H1 (cell line): ENCODE measurements around the gene CD4. TPM values are rescaled to one million over a fixed set of nuclear protein-coding genes. Genes with fewer than 3 reads are reported as not detected.

Experiments
- CTCF ChIA-PET: fragments of 300-600 bp; sonication (Branson Sonifier 250); formaldehyde crosslinking; loops from one replicate; lab custom pipeline; 2021; ENCODE audit not compliant: partially characterized antibody; lab: Charles Lee
- POLR2A ChIA-PET: fragments of 300-600 bp; sonication (Branson Sonifier 250); formaldehyde crosslinking; loops from one replicate; lab custom pipeline; 2021; ENCODE audit warnings: inconsistent platforms; ENCODE audit not compliant: partially characterized antibody; lab: Charles Lee
- DNase-seq, 2 experiments: peaks; one replicate each; pipeline versions ENCODE4 v3.0.0 to v3.0.0-alpha.2; 2010 to 2022; ENCODE audit warnings: low spot score in 2 of 2, low read depth in 1 of 2, mixed read lengths in 1 of 2
- FAIRE-seq: peaks from 2 replicates; lab custom pipeline; 2011; peaks lifted over from hg19 to GRCh38; lab: Jason Lieb, UNC
- H2AFZ ChIP-seq: 2 replicates; pipeline ENCODE4 v1.8.1; 2012; ENCODE audit warnings: low read length, inconsistent platforms
- H2AK5ac ChIP-seq: 2 replicates; pipeline ENCODE4 v1.6.1; 2013; ENCODE audit warnings: low read depth, low read length
- H2BK120ac ChIP-seq: replicated peaks from 2 replicates; pipeline ENCODE3; 2013; ENCODE audit warnings: low read depth, low read length, inconsistent platforms
- H2BK12ac ChIP-seq: 2 replicates; pipeline ENCODE4 v1.6.1; 2013; ENCODE audit warnings: low read depth, low read length
- H2BK15ac ChIP-seq: 2 replicates; pipeline ENCODE4 v1.6.1; 2013; ENCODE audit warnings: low read length
- H2BK20ac ChIP-seq: 2 replicates; pipeline ENCODE4 v1.6.1; 2013; ENCODE audit warnings: low read length
- H2BK5ac ChIP-seq: 2 replicates; pipeline ENCODE4 v1.6.1; 2013; ENCODE audit warnings: low read depth, low read length
- H3K14ac ChIP-seq: 2 replicates; pipeline ENCODE4 v1.6.1; 2013; ENCODE audit warnings: inconsistent platforms; ENCODE audit not compliant: insufficient read length
- H3K18ac ChIP-seq: 2 replicates; pipeline ENCODE4 v1.6.1; 2013; ENCODE audit warnings: low read length; ENCODE audit errors: extremely low read depth
- H3K23ac ChIP-seq: 2 replicates; pipeline ENCODE4 v1.6.1; 2013; ENCODE audit warnings: inconsistent platforms; ENCODE audit not compliant: insufficient read length
- H3K23me2 ChIP-seq: 2 replicates; pipeline ENCODE4 v1.6.1; 2013; ENCODE audit warnings: low read depth, low read length
- H3K27ac ChIP-seq: 2 replicates; pipeline ENCODE4 v1.6.1; 2011; ENCODE audit warnings: low read depth, low read length, inconsistent platforms
- H3K27me3 ChIP-seq, 4 experiments: replicated peaks in 1 of 4; 1 replicate in 1 of 4; 2 replicates in 3 of 4; pipeline versions ENCODE4 v1.6.1 to v1.8.1; 2011 to 2013; ENCODE audit warnings: low read length in 3 of 4, mild to moderate bottlenecking in 3 of 4, inconsistent platforms in 2 of 4, mixed read lengths in 2 of 4, moderate library complexity in 1 of 4; ENCODE audit not compliant: control insufficient read depth in 3 of 4, insufficient read depth in 3 of 4; ENCODE audit errors: extremely low read depth in 1 of 4
- H3K36me3 ChIP-seq, 4 experiments: 2 replicates each; pipeline versions ENCODE4 v1.6.1 to v1.8.1; 2011 to 2013; ENCODE audit warnings: mild to moderate bottlenecking in 4 of 4, low read length in 3 of 4, moderate library complexity in 2 of 4, control low read depth in 1 of 4, inconsistent platforms in 1 of 4; ENCODE audit not compliant: insufficient read depth in 4 of 4, control insufficient read depth in 2 of 4
- H3K4ac ChIP-seq: replicated peaks from 2 replicates; pipeline ENCODE3; 2013; ENCODE audit warnings: low read length, low read depth, mixed read lengths, inconsistent platforms; ENCODE audit not compliant: insufficient read length
- H3K4me1 ChIP-seq, 4 experiments: replicated peaks in 1 of 4; 1 replicate in 1 of 4; 2 replicates in 3 of 4; pipeline versions ENCODE4 v1.6.1 to v1.8.1; 2011 to 2013; ENCODE audit warnings: low read length in 3 of 4, inconsistent platforms in 2 of 4, mixed read lengths in 1 of 4; ENCODE audit not compliant: insufficient read depth in 4 of 4, control insufficient read depth in 3 of 4
- H3K4me2 ChIP-seq, 2 experiments: 2 replicates each; pipeline versions ENCODE4 v1.6.1 to v1.8.1; 2011 to 2013; ENCODE audit warnings: low read depth in 2 of 2, low read length in 2 of 2, control low read depth in 1 of 2, inconsistent platforms in 1 of 2, mild to moderate bottlenecking in 1 of 2; ENCODE audit not compliant: insufficient read depth in 1 of 2
- H3K4me3 ChIP-seq, 4 experiments: fragments of 200-600, 300-600 bp in 1 of 4; sonication (generic), shearing (Covaris generic), sonication (Bioruptor Twin) in 1 of 4; 2 replicates each; pipeline versions ENCODE4 v1.5.1 to v1.8.1; 2011 to 2016; ENCODE audit warnings: low read length in 4 of 4, low read depth in 3 of 4, control low read depth in 2 of 4, inconsistent platforms in 2 of 4, mild to moderate bottlenecking in 2 of 4, mixed read lengths in 1 of 4, moderate library complexity in 1 of 4; ENCODE audit not compliant: insufficient read depth in 2 of 4; ENCODE audit errors: extremely low read depth in 1 of 4
- H3K56ac ChIP-seq: replicated peaks from 2 replicates; pipeline ENCODE3; 2013; ENCODE audit warnings: low read depth, mild to moderate bottlenecking, mixed read lengths, low read length, inconsistent platforms; ENCODE audit not compliant: insufficient read length
- H3K79me1 ChIP-seq: 2 replicates; pipeline ENCODE4 v1.6.1; 2013; ENCODE audit warnings: low read depth, low read length, control low read depth
- H3K79me2 ChIP-seq, 2 experiments: 2 replicates each; pipeline versions ENCODE4 v1.6.1 to v1.8.1; 2012 to 2013; ENCODE audit warnings: low read length in 2 of 2, mild to moderate bottlenecking in 2 of 2, inconsistent platforms in 1 of 2; ENCODE audit not compliant: insufficient read depth in 2 of 2, control insufficient read depth in 1 of 2
- H3K9ac ChIP-seq, 4 experiments: replicated peaks in 1 of 4; 1 replicate in 1 of 4; 2 replicates in 3 of 4; pipeline versions ENCODE4 v1.6.1 to v1.8.1; 2011 to 2013; ENCODE audit warnings: low read depth in 3 of 4, low read length in 3 of 4, control low read depth in 2 of 4, mild to moderate bottlenecking in 2 of 4, moderate library complexity in 2 of 4, inconsistent platforms in 1 of 4; ENCODE audit errors: extremely low read depth in 1 of 4
- H3K9me3 ChIP-seq, 2 experiments: 2 replicates each; pipeline versions ENCODE4 v1.6.1 to v1.8.1; 2012 to 2013; ENCODE audit warnings: mild to moderate bottlenecking in 2 of 2, moderate library complexity in 2 of 2, control low read depth in 1 of 2, inconsistent platforms in 1 of 2, low read depth in 1 of 2, low read length in 1 of 2, mixed read lengths in 1 of 2; ENCODE audit not compliant: insufficient read depth in 2 of 2
- H4K20me1 ChIP-seq, 2 experiments: replicated peaks in 1 of 2; 2 replicates each; pipeline versions ENCODE3 to v1.8.1; 2011 to 2013; ENCODE audit warnings: inconsistent platforms in 2 of 2, low read length in 2 of 2, mild to moderate bottlenecking in 1 of 2; ENCODE audit not compliant: insufficient read depth in 2 of 2, control insufficient read depth in 1 of 2
- H4K5ac ChIP-seq: 2 replicates; pipeline ENCODE4 v1.6.1; 2013; ENCODE audit warnings: low read length, low read depth, mixed read lengths, inconsistent platforms; ENCODE audit not compliant: insufficient read length
- H4K8ac ChIP-seq: 2 replicates; pipeline ENCODE4 v1.8.0; 2013; ENCODE audit warnings: mild to moderate bottlenecking, moderate library complexity, low read length, inconsistent platforms; ENCODE audit not compliant: insufficient read depth; ENCODE audit errors: extremely low read depth
- H4K91ac ChIP-seq: replicated peaks from 2 replicates; pipeline ENCODE3; 2013; ENCODE audit warnings: low read length, mixed read lengths, inconsistent platforms; ENCODE audit not compliant: insufficient read length
- ATF3 ChIP-seq: IDR thresholded peaks from 2 replicates; pipeline ENCODE4 v1.6.1; 2011; ENCODE audit warnings: low read depth, mild to moderate bottlenecking, low read length; ENCODE audit not compliant: insufficient read depth
- BCL11A ChIP-seq, 2 experiments: IDR thresholded peaks; one replicate each; pipeline ENCODE4 v1.6.1; 2011; ENCODE audit warnings: low read depth in 2 of 2, low read length in 2 of 2, mild to moderate bottlenecking in 2 of 2
- BRCA1 ChIP-seq: IDR thresholded peaks from 2 replicates; pipeline ENCODE4 v1.6.1; 2012; ENCODE audit warnings: low read depth, low read length, improper control_type of control experiment
- FOSL1 ChIP-seq: IDR thresholded peaks from 2 replicates; pipeline ENCODE4 v1.6.1; 2011; ENCODE audit warnings: mild to moderate bottlenecking, low read depth, low read length, moderate library complexity; ENCODE audit not compliant: insufficient read depth
- HDAC2 ChIP-seq, 2 experiments: fragments of 300-600 bp in 1 of 2; sonication (generic) in 1 of 2; IDR thresholded peaks; 2 replicates each; pipeline ENCODE4 v1.6.1; 2011 to 2012; ENCODE audit warnings: low read depth in 2 of 2, low read length in 2 of 2, mild to moderate bottlenecking in 2 of 2, moderate library complexity in 2 of 2, borderline replicate concordance in 1 of 2, inconsistent platforms in 1 of 2
- PHF8 ChIP-seq: fragments of 200-600 bp; sonication (generic); conservative IDR thresholded peaks from 2 replicates; pipeline ENCODE4 v1.7.1; 2012; ENCODE audit warnings: low read depth, mild to moderate bottlenecking, inconsistent platforms, low read length, moderate library complexity
- POU5F1 ChIP-seq: IDR thresholded peaks from 2 replicates; pipeline ENCODE4 v1.6.1; 2011; ENCODE audit warnings: low read depth, mild to moderate bottlenecking, low read length, moderate library complexity
- RFX5 ChIP-seq: IDR thresholded peaks from 2 replicates; pipeline ENCODE4 v1.6.1; 2011; ENCODE audit warnings: low read depth, low read length, improper control_type of control experiment, borderline replicate concordance
- SP1 ChIP-seq: IDR thresholded peaks from 2 replicates; pipeline ENCODE4 v1.6.1; 2011; ENCODE audit warnings: low read depth, low read length
- SP2 ChIP-seq: IDR thresholded peaks from 2 replicates; pipeline ENCODE4 v1.6.1; 2012; ENCODE audit warnings: mild to moderate bottlenecking, low read length, inconsistent platforms
- SRF ChIP-seq: IDR thresholded peaks from 2 replicates; pipeline ENCODE4 v1.6.1; 2011; ENCODE audit warnings: mild to moderate bottlenecking, low read depth, low read length, moderate library complexity
- SUZ12 ChIP-seq: fragments of 200-600 bp; sonication (generic); IDR thresholded peaks from 2 replicates; pipeline ENCODE4 v1.6.1; 2012; ENCODE audit warnings: mild to moderate bottlenecking, inconsistent platforms, low read length, moderate library complexity, mixed read lengths
- TBP ChIP-seq: IDR thresholded peaks from 2 replicates; pipeline ENCODE4 v1.6.1; 2011; ENCODE audit warnings: low read depth, low read length, improper control_type of control experiment
- WGBS, 2 experiments: shearing (Covaris generic) in 1 of 2; methylation state at CpG; one replicate each; pipeline versions ENCODE4 v1.1.6 to v1.1.7; 2013 to 2015; ENCODE audit warnings: low lambda C conversion rate in 2 of 2, mixed read lengths in 2 of 2, inconsistent platforms in 1 of 2, low coverage in 1 of 2, missing lambda C conversion rate in 1 of 2; ENCODE audit not compliant: insufficient replicate concordance in 2 of 2, insufficient coverage in 1 of 2, insufficient read length in 1 of 2; ENCODE audit errors: extremely low coverage in 1 of 2, missing lambda C conversion rate in 1 of 2; 5-methylcytosine and 5-hydroxymethylcytosine counted together
- polyA plus RNA-seq, 7 experiments: library from polyadenylated mRNA; depleted of rRNA in 3 of 7; stranded (reverse) in 5 of 7; unstranded in 2 of 7; fragments of >200 nt in 5 of 7; fragments of 200-250 nt in 2 of 7; gene quantifications; 1 replicate in 5 of 7; 2 replicates in 1 of 7; 4 replicates in 1 of 7; pipeline versions ENCODE4 v1.2.1 to v1.2.3, GENCODE V29; 2011 to 2013; ENCODE audit warnings: missing spikeins in 2 of 7, mixed read lengths in 2 of 7
- total RNA-seq: library from RNA; stranded (reverse); fragmentation: NEBNext Ultra II Directional; extraction: Animal tissue kit (Norgen Biotek cat#: 25700); gene quantifications from 2 replicates; pipeline ENCODE4 v1.2.1, GENCODE V29; 2021

CD4 gene
- total and polyA plus RNA-seq, 2 of the 8 experiments (the other 6 are each of a cell fraction or from before 2014, with no cell fraction given), result 3.4 to 5.1 TPM

- H3K9ac ChIP-seq, result no peak overlapping the region
- H4K5ac ChIP-seq, result no peak overlapping the region
- peaks cover 0 to 27% (median 21%) of the 10 kb centered on the region in 4 experiments; a peak in 5 of 7 replicates for H3K27me3 ChIP-seq
- no peak overlapping the region for H3K27ac ChIP-seq
- H3K14ac ChIP-seq, result no peak overlapping the region
- H3K4me1 ChIP-seq, result peaks cover 4 to 36% (median 25%) of the 10 kb centered on the region in 4 experiments
- CTCF ChIA-PET, result interaction anchor here (1.1 to 29.6 kb wide), 5 partner anchors 10 to 59 kb away, joined by 3 to 532 read pairs (median 105); partner anchors contain the start of genes GNB3, GPR162, MLF2 and P3H3
- peaks cover 0 to 23% (median 5%) of the 10 kb centered on the region in 4 experiments; a peak in 6 of 8 replicates for H3K36me3 ChIP-seq
- no peak overlapping the region for H2AFZ ChIP-seq
- peaks cover 6 to 20% of the 10 kb centered on the region in 2 experiments for H4K20me1 ChIP-seq
- FAIRE-seq (no peak), DNase-seq (no peak)
- no peak overlapping the region for H3K4me3 ChIP-seq
- H3K56ac ChIP-seq, result no peak overlapping the region
- 94% methylated on average over 4 of the region's 4 CpGs; no CpG with 5 or more reads in 1 of the 2 experiments for WGBS, 2 experiments
- H3K4ac ChIP-seq, result no peak overlapping the region
- 0 out of 2 replicates have a peak overlapping the region, but pooled peaks have one; percentile 2 for H2AK5ac ChIP-seq
- POLR2A ChIA-PET, result interaction anchor here (0.9 to 11.6 kb wide), 8 partner anchors 10 to 73 kb away, joined by 3 to 151 read pairs (median 7); partner anchors contain the start of genes GPR162 and MLF2
- H3K18ac ChIP-seq, result no peak overlapping the region
- no peak overlapping the region for H2BK20ac ChIP-seq
- no peak overlapping the region for H2BK15ac ChIP-seq
- peaks cover 4 to 25% of the 10 kb centered on the region in 2 experiments; a peak in 2 of 4 replicates for H3K79me2 ChIP-seq
- no peak overlapping the region for H2BK12ac ChIP-seq
- no peak overlapping the region for H2BK5ac ChIP-seq
- no peak overlapping the region for H4K91ac ChIP-seq
- H4K8ac ChIP-seq, result no peak overlapping the region
- no peak overlapping the region for H3K23ac ChIP-seq
- H2BK120ac ChIP-seq, result no peak overlapping the region
- no peak overlapping the region; a peak in 1 of 4 replicates for H3K4me2 ChIP-seq
- no peaks in the 10 kb centered on the region for H3K9me3 ChIP-seq
- 0 out of 2 replicates have a peak, but pooled peaks cover 2% of the 10 kb centered on the region for H3K79me1 ChIP-seq
- peaks cover 13% of the 10 kb centered on the region for H3K23me2 ChIP-seq
- no peak for TF ChIP-seq BRCA1
- no peak for TF ChIP-seq SRF
- no peak for TF ChIP-seq TBP
- no peak for TF ChIP-seq SUZ12
- no peak for TF ChIP-seq FOSL1
- no peak for TF ChIP-seq RFX5
- no peak for TF ChIP-seq BCL11A (IDR thresholded peaks at IDR 0.05; ENCODE audit: low read depth in 2 of 2, low read length in 2 of 2)
- no peak for TF ChIP-seq SP2
- no peak for TF ChIP-seq HDAC2 (IDR thresholded peaks at IDR 0.05; ENCODE audit: borderline replicate concordance in 1 of 2, low read depth in 2 of 2, low read length in 2 of 2)
- TF ChIP-seq POU5F1, result no peak
- no peak for TF ChIP-seq ATF3
- TF ChIP-seq SP1, result no peak
- no peak for TF ChIP-seq PHF8
Observed at GRCh38 chr12:6771091-6771495, 18.2 kb upstream of the CD4 start.
